Measurements from ENCODE around the gene PTK7. TPM values are rescaled to one million over a fixed set of nuclear protein-coding genes. Genes with fewer than 3 reads are reported as not detected.

Gene PTK7
- total RNA-seq, 1 experiment from 2014 or later: 66.0 TPM

DNA sequence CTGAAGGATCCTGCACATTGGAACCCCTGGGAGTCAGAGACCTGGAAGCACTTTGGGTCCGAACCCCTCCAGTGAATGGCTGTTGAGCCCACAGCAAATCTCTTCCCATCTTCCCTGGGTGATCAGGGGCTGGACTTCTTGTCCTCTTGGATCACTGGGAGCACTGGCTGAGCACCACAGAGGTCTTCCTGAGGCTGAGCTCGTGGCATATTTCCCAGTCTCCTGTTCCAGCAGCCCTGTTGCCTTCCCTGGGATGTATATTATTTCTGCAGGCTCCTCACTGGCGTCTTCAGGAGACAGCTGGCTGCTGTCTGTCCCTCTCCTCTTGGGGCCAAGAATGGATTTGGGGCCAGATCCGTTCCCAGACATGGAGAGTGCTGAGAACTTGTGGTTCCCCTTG lies 43.4 kb downstream of the PTK7 start:
- peaks cover 1% of the 10 kb centered on the region for H3K4me1 Mint-ChIP-seq (ENCODE audit: low read depth, unreplicated experiment)
- TF ChIP-seq, protein P1, sequence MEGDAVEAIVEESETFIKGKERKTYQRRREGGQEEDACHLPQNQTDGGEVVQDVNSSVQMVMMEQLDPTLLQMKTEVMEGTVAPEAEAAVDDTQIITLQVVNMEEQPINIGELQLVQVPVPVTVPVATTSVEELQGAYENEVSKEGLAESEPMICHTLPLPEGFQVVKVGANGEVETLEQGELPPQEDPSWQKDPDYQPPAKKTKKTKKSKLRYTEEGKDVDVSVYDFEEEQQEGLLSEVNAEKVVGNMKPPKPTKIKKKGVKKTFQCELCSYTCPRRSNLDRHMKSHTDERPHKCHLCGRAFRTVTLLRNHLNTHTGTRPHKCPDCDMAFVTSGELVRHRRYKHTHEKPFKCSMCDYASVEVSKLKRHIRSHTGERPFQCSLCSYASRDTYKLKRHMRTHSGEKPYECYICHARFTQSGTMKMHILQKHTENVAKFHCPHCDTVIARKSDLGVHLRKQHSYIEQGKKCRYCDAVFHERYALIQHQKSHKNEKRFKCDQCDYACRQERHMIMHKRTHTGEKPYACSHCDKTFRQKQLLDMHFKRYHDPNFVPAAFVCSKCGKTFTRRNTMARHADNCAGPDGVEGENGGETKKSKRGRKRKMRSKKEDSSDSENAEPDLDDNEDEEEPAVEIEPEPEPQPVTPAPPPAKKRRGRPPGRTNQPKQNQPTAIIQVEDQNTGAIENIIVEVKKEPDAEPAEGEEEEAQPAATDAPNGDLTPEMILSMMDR (IDR thresholded peaks at IDR 0.05; ENCODE audit: unreplicated experiment): no peak

DNA sequence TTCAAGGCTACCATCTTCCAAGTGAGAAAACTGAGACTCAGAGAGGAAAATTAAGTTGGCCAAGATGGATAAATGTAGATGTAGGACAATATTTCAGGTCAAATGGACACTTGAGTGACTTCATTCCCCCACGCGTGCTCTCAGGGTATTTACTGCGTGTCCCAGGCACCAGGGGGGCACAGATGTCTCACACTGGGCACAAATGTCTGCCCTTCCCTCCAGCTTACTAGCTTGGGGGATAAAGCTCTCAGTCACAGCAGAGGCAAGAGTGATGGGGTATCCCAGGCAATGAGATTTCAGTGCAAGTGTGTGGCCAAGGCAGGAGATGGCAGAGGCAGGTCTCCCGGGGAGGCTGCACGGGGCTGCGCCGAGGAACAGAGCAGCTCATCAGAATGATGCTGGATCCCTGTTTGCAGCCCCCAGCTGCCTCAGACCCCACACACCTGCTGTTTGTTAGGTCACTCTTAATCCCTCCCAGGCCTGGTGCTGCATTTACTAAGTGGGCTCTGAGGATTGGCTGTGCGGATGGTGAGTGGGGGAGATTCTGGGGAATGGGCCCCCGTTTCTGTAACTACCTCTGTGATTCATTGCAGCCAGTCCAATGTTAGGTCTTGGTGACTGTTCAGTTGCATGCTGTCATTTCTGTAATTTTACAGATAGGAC lies 44.1 kb downstream of the PTK7 start:
- no peak overlapping the region for H3K4me3 Mint-ChIP-seq (ENCODE audit: low read depth, unreplicated experiment)
- intact Hi-C loops (cut with micrococcal nuclease; ENCODE audit: unreplicated experiment): no loop called here

More for the DNA sequence above, 43.4 kb downstream of the PTK7 start:
- BruUV-seq (replicated peaks): no TSS peak
- intact Hi-C loops (cut with micrococcal nuclease; ENCODE audit: unreplicated experiment): no loop called here
- H3K27ac Mint-ChIP-seq (ENCODE audit: unreplicated experiment): no peak overlapping the region
- H3K36me3 Mint-ChIP-seq (ENCODE audit: insufficient read depth, unreplicated experiment): no peaks in the 10 kb centered on the region
- no peak for DNase-seq
- H3K9me3 Mint-ChIP-seq (ENCODE audit: low read depth, unreplicated experiment): no peaks in the 10 kb centered on the region
- CTCF ChIA-PET: interaction anchor here (0.8 kb wide), 1 partner anchor 11 kb away, joined by 3 read pairs; no protein-coding TSS in a partner anchor
- H3K27me3 Mint-ChIP-seq (ENCODE audit: unreplicated experiment): no peaks in the 10 kb centered on the region
- H3K4me3 Mint-ChIP-seq (ENCODE audit: low read depth, unreplicated experiment): no peak overlapping the region

DNA sequence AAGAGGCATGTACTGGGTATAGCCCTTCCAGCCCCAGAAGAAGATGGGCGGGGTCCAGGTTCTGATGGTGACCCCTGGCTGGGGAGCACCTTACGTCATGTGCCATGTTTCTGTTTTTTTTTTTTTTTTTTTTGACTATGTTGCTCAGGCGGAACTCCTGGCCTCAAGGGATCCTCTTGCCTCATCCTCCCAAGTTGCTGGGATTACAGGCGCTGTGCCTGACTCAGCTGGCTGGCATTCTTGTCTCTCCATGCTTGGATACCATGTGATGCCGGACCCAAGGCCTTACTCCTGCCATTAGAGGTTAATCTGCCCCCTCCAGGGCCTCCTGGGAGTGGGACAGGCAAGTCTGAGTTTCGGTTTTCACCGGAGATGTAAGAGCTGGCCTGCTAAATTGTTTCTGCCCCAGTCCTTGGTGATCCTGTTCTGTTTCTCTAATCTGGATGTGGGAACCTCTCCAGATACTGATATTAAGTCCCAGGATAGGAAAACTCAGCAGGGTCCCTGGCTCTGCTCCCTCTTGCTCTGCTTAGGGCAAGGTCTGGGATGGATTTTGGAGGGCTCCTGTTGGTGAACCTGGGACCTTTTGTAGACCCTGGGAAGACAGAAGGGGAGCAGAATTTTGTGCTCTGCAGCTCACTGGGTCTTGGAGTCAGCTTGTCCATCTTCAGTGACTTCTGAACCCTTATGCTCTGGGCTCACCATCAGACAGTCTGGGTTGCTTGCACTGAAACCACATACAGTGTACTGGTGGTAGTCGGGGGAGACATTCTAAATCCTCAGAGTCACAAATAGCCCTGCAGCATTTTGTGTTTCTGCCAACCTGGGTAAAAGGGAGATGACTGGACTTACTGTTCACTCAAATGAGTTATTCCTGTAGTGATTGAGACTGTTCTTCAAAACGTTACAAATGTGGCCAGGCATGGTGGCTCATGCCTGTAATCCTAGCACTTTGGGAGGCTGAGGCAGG lies 45.1 kb downstream of the PTK7 start:
- intact Hi-C loops (cut with micrococcal nuclease; ENCODE audit: unreplicated experiment): no loop called here
- no peak overlapping the region for H3K4me3 Mint-ChIP-seq (ENCODE audit: low read depth, unreplicated experiment)

More for the DNA sequence above, 44.1 kb downstream of the PTK7 start:
- H3K27ac Mint-ChIP-seq (ENCODE audit: unreplicated experiment): no peak overlapping the region
- H3K36me3 Mint-ChIP-seq (ENCODE audit: insufficient read depth, unreplicated experiment): no peaks in the 10 kb centered on the region
- no peaks in the 10 kb centered on the region for H3K4me1 Mint-ChIP-seq (ENCODE audit: low read depth, unreplicated experiment)
- H3K9me3 Mint-ChIP-seq (ENCODE audit: low read depth, unreplicated experiment): no peaks in the 10 kb centered on the region
- CTCF ChIA-PET: interaction anchor here (0.8 kb wide), 1 partner anchor 12 kb away, joined by 3 read pairs; no protein-coding TSS in a partner anchor
- H3K27me3 Mint-ChIP-seq (ENCODE audit: unreplicated experiment): no peaks in the 10 kb centered on the region
- no peak for DNase-seq
- TF ChIP-seq, protein P1 (IDR thresholded peaks at IDR 0.05; ENCODE audit: unreplicated experiment): no peak
- BruUV-seq (replicated peaks): no TSS peak

DNA sequence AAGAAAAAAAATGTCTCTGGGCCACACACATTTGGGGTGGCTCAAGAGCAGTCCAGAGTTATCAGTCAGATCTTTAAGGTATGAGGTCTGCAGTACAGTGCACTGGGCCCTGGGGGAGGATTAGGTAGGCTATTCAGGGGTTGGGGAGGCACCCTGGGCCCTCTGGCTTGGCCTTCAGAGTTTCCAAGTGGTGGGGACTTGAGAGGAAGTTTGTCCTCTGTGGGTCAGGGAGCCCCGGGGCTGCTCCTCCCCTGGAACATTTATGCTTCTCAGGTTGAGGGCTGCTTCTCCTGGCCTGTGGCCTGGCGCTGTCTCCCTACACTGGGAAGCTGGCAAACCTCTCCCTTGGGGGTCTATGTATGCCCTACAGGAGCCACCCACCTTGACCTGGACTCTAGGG lies 46.0 kb downstream of the PTK7 start:
- no peak overlapping the region for H3K27ac Mint-ChIP-seq (ENCODE audit: unreplicated experiment)
- BruUV-seq (replicated peaks): no TSS peak
- TF ChIP-seq, protein P1 (IDR thresholded peaks at IDR 0.05; ENCODE audit: unreplicated experiment): no peak
- H3K36me3 Mint-ChIP-seq (ENCODE audit: insufficient read depth, unreplicated experiment): no peaks in the 10 kb centered on the region
- no peak overlapping the region for H3K4me3 Mint-ChIP-seq (ENCODE audit: low read depth, unreplicated experiment)
- CTCF ChIA-PET: interaction anchor here (0.6 kb wide), 1 partner anchor 43 kb away, joined by 3 read pairs; no protein-coding TSS in a partner anchor
- H3K9me3 Mint-ChIP-seq (ENCODE audit: low read depth, unreplicated experiment): no peaks in the 10 kb centered on the region
- H3K27me3 Mint-ChIP-seq (ENCODE audit: unreplicated experiment): no peaks in the 10 kb centered on the region
- intact Hi-C loops (cut with micrococcal nuclease; ENCODE audit: unreplicated experiment): no loop called here
- no peaks in the 10 kb centered on the region for H3K4me1 Mint-ChIP-seq (ENCODE audit: low read depth, unreplicated experiment)
- DNase-seq: no peak

More for the DNA sequence above, 45.1 kb downstream of the PTK7 start:
- Mint-ChIP-seq H3K36me3 (ENCODE audit: insufficient read depth, unreplicated experiment) (no peaks in the 10 kb centered on the region), H3K27ac (ENCODE audit: unreplicated experiment) (no peak overlapping the region), H3K9me3 (ENCODE audit: low read depth, unreplicated experiment) (no peaks in the 10 kb centered on the region), H3K27me3 (ENCODE audit: unreplicated experiment) (no peaks in the 10 kb centered on the region), H3K4me1 (ENCODE audit: low read depth, unreplicated experiment) (no peaks in the 10 kb centered on the region)
- BruUV-seq (replicated peaks): no TSS peak
- TF ChIP-seq, protein P1 (IDR thresholded peaks at IDR 0.05; ENCODE audit: unreplicated experiment): no peak
- DNase-seq: no peak
- CTCF ChIA-PET: interaction anchor here (0.6 kb wide), 1 partner anchor 160 kb away, joined by 4 read pairs; no protein-coding TSS in a partner anchor

Measured in Calu3 (cell line).